WTC11 (cell line): ENCODE data around the gene NRXN3. TPM values are rescaled to one million over a fixed set of nuclear protein-coding genes. Genes with fewer than 3 reads are reported as not detected.

Source experiments
- ATAC-seq: fragments of 200-7000 bp; cut with Tn5 transposase; 2 replicates; pipeline ENCODE4 v1.10.0; 2021; ENCODE audit warnings: mild to moderate bottlenecking, moderate library complexity
- CTCF ChIA-PET: fragments of 300-600 bp; sonication (Branson Sonifier 250); formaldehyde crosslinking; loops from one replicate; lab custom pipeline; 2021; ENCODE audit warnings: antibody characterized with exemption; lab: Charles Lee
- POLR2A ChIA-PET: fragments of 350-600 bp; sonication (Branson Sonifier 250); formaldehyde crosslinking; loops from one replicate; lab custom pipeline; 2021; ENCODE audit warnings: antibody characterized with exemption; lab: Charles Lee
- DNase-seq: peaks from one replicate; pipeline ENCODE4 v3.0.0; 2021; ENCODE audit warnings: low spot score
- H3K27ac Mint-ChIP-seq: 2 replicates; pipeline ENCODE4 v1.8.0; 2021; ENCODE audit warnings: mixed read lengths
- H3K27me3 Mint-ChIP-seq: 2 replicates; pipeline ENCODE4 v1.8.0; 2021; ENCODE audit warnings: low read depth, mild to moderate bottlenecking, moderate library complexity, mixed read lengths
- H3K36me3 Mint-ChIP-seq: 2 replicates; pipeline ENCODE4 v1.8.0; 2021; ENCODE audit warnings: mixed read lengths
- H3K4me1 Mint-ChIP-seq: 2 replicates; pipeline ENCODE4 v1.8.0; 2022; ENCODE audit warnings: mixed read lengths
- H3K4me3 Mint-ChIP-seq: 2 replicates; pipeline ENCODE4 v1.8.0; 2021; ENCODE audit warnings: mild to moderate bottlenecking, moderate library complexity, mixed read lengths
- H3K9me3 Mint-ChIP-seq: 2 replicates; pipeline ENCODE4 v1.8.0; 2021; ENCODE audit warnings: mixed read lengths
- AFF4 ChIP-seq: sonication (generic); formaldehyde crosslinking; IDR thresholded peaks from 2 replicates; pipeline ENCODE4 v1.8.1; 2023; ENCODE audit warnings: mild to moderate bottlenecking, missing genetic modification reagents, borderline replicate concordance
- E2F1 ChIP-seq: sonication (generic); formaldehyde crosslinking; IDR thresholded peaks from 2 replicates; pipeline ENCODE4 v1.8.0; 2022; ENCODE audit warnings: mild to moderate bottlenecking, missing genetic modification reagents
- ERG ChIP-seq: fragments of 250-450 bp; sonication (Bioruptor Pico); IDR thresholded peaks from 2 replicates; pipeline ENCODE4 v1.8.0; 2021; ENCODE audit warnings: mild to moderate bottlenecking
- FOXP4 ChIP-seq: sonication (generic); formaldehyde crosslinking; IDR thresholded peaks from 2 replicates; pipeline ENCODE4 v1.8.0; 2022; ENCODE audit warnings: mild to moderate bottlenecking, missing genetic modification reagents
- HMGXB4 ChIP-seq: sonication (generic); formaldehyde crosslinking; IDR thresholded peaks from 2 replicates; pipeline ENCODE4 v1.8.1; 2023; ENCODE audit warnings: mild to moderate bottlenecking, moderate library complexity, missing genetic modification reagents
- IRF2 ChIP-seq: sonication (generic); formaldehyde crosslinking; IDR thresholded peaks from 2 replicates; pipeline ENCODE4 v1.8.0; 2022; ENCODE audit warnings: low read depth, missing genetic modification reagents, borderline replicate concordance
- NFE2L1 ChIP-seq: sonication (generic); formaldehyde crosslinking; IDR thresholded peaks from 2 replicates; pipeline ENCODE4 v1.8.1; 2023; ENCODE audit warnings: missing genetic modification reagents
- NR1H2 ChIP-seq: sonication (generic); formaldehyde crosslinking; IDR thresholded peaks from 2 replicates; pipeline ENCODE4 v1.9.0; 2021; ENCODE audit warnings: mild to moderate bottlenecking, moderate library complexity, missing genetic modification reagents
- RORB ChIP-seq: fragments of 250-450 bp; sonication (Bioruptor Pico); IDR thresholded peaks from 2 replicates; pipeline ENCODE4 v1.9.0; 2021; ENCODE audit warnings: mild to moderate bottlenecking
- TCF7 ChIP-seq: sonication (generic); formaldehyde crosslinking; IDR thresholded peaks from 2 replicates; pipeline ENCODE4 v1.8.0; 2022; ENCODE audit warnings: mild to moderate bottlenecking, low read depth, missing genetic modification reagents, moderate library complexity
- USF1 ChIP-seq: sonication (generic); formaldehyde crosslinking; IDR thresholded peaks from 2 replicates; pipeline ENCODE4 v1.8.0; 2022; ENCODE audit warnings: mild to moderate bottlenecking, missing genetic modification reagents
- USF2 ChIP-seq: sonication (generic); formaldehyde crosslinking; IDR thresholded peaks from 2 replicates; pipeline ENCODE4 v1.8.1; 2023; ENCODE audit warnings: mild to moderate bottlenecking, missing genetic modification reagents, moderate library complexity
- ZNF121 ChIP-seq: sonication (generic); formaldehyde crosslinking; IDR thresholded peaks from 2 replicates; pipeline ENCODE4 v1.8.0; 2023; ENCODE audit warnings: missing genetic modification reagents
- ZNF512 ChIP-seq: sonication (generic); formaldehyde crosslinking; IDR thresholded peaks from 2 replicates; pipeline ENCODE4 v1.8.1; 2022; ENCODE audit warnings: missing genetic modification reagents, borderline replicate concordance
- total RNA-seq: library from RNA; stranded (reverse); gene quantifications from 3 replicates; pipeline ENCODE4 v1.2.3, GENCODE V29; 2021

Gene NRXN3
- total RNA-seq, 1 experiment from 2014 or later = 3.0 TPM

GRCh38 chr14:79586416-79586815, 1416.2 kb downstream of the NRXN3 start (continued):
- TF ChIP-seq ERG (CRISPR knock-in tag) = no peak
- TF ChIP-seq RORB (CRISPR knock-in tag) = no peak
- no peak for TF ChIP-seq NFE2L1 (CRISPR knock-in tag)
- no peak for TF ChIP-seq ZNF121 (CRISPR knock-in tag)
- TF ChIP-seq USF2 (CRISPR knock-in tag) = no peak
- TF ChIP-seq IRF2 (CRISPR knock-in tag) = no peak
- TF ChIP-seq FOXP4 (CRISPR knock-in tag) = no peak

GRCh38 chr14:79586989-79587598, 1416.9 kb downstream of the NRXN3 start:
- ATAC-seq = no peak
- no peak overlapping the region for H3K27ac Mint-ChIP-seq

More at GRCh38 chr14:79586989-79587598, 1416.9 kb downstream of the NRXN3 start:
- POLR2A ChIA-PET = no interaction called here
- peaks cover 18% of the 10 kb centered on the region for H3K36me3 Mint-ChIP-seq
- H3K27me3 Mint-ChIP-seq = no peaks in the 10 kb centered on the region
- peaks cover 11% of the 10 kb centered on the region for H3K4me1 Mint-ChIP-seq
- CTCF ChIA-PET = no interaction called here
- no peak for DNase-seq
- TF ChIP-seq USF1 (no peak), AFF4 (CRISPR knock-in tag) (no peak), TCF7 (no peak), ERG (CRISPR knock-in tag) (no peak), NR1H2 (CRISPR knock-in tag) (no peak), HMGXB4 (no peak), ZNF512 (CRISPR knock-in tag) (no peak), USF2 (CRISPR knock-in tag) (no peak), E2F1 (CRISPR knock-in tag) (no peak)
- H3K9me3 Mint-ChIP-seq = peaks cover 47% of the 10 kb centered on the region
- no peak overlapping the region for H3K4me3 Mint-ChIP-seq
